Activated T-helper 1 cell treated with anti-CD3 and anti-CD28 coated beads, Interleukin-12 subunit alpha, Interleukin-12 subunit beta, Interleukin-2, Interleukin-4 antibody, amounts not matched to agents 30 ng/mL and 10 ng/mL and 1 ng/mL, durations not matched to agents 14 hours and 24 hours and 36 hours (primary cell): Measurements from ENCODE around the gene PCNX1. TPM values are rescaled to one million over a fixed set of nuclear protein-coding genes. Genes with fewer than 3 reads are reported as not detected.

Experiments used
- DNase-seq: peaks from one replicate; pipeline ENCODE4 v3.0.0; 2021; ENCODE audit warnings: low spot score
- H3K27ac Mint-ChIP-seq: one replicate; pipeline ENCODE4 v1.8.0; 2021; ENCODE audit warnings: mild to moderate bottlenecking, mixed read lengths
- H3K27me3 Mint-ChIP-seq: one replicate; pipeline ENCODE4 v1.8.0; 2022; ENCODE audit warnings: mild to moderate bottlenecking, moderate library complexity, mixed read lengths; ENCODE audit not compliant: insufficient read depth
- H3K36me3 Mint-ChIP-seq: one replicate; pipeline ENCODE4 v1.8.0; 2021; ENCODE audit warnings: low read depth, mixed read lengths
- H3K4me1 Mint-ChIP-seq: one replicate; pipeline ENCODE4 v1.8.0; 2021; ENCODE audit warnings: low read depth, mixed read lengths
- H3K4me3 Mint-ChIP-seq: one replicate; pipeline ENCODE4 v1.8.0; 2021; ENCODE audit warnings: mild to moderate bottlenecking, moderate library complexity, mixed read lengths
- H3K9me3 Mint-ChIP-seq: one replicate; pipeline ENCODE4 v1.8.0; 2021; ENCODE audit warnings: mixed read lengths
- intact Hi-C: fragments of 100-400 bp; cut with micrococcal nuclease; formaldehyde crosslinking; loops from one replicate; pipeline ENCODE4 v1.15.1; 2024
- total RNA-seq: library from RNA; stranded (reverse); gene quantifications from 2 replicates; pipeline ENCODE4 v1.2.3, GENCODE V29; 2022

The PCNX1 gene
- total RNA-seq, 1 donor from 2014 or later = 37.9 TPM

- H3K9me3 Mint-ChIP-seq = no peaks in the 10 kb centered on the region
- H3K27ac Mint-ChIP-seq = no peak overlapping the region
- H3K4me1 Mint-ChIP-seq = peaks cover 3% of the 10 kb centered on the region
- peak; percentile 12 for DNase-seq
- intact Hi-C loops = loop anchor here (1.0 kb wide), 2 partner anchors 649 to 751 kb away; no protein-coding TSS in a partner anchor
- no peak overlapping the region for H3K4me3 Mint-ChIP-seq
- no peaks in the 10 kb centered on the region for H3K27me3 Mint-ChIP-seq
- peaks cover 25% of the 10 kb centered on the region for H3K36me3 Mint-ChIP-seq
Measured at GRCh38 chr14:71103662-71104484, 196.6 kb downstream of the PCNX1 start.

- Mint-ChIP-seq H3K4me3 (no peak overlapping the region), H3K4me1 (peaks cover 3% of the 10 kb centered on the region), H3K27ac (no peak overlapping the region), H3K27me3 (no peaks in the 10 kb centered on the region), H3K36me3 (peaks cover 36% of the 10 kb centered on the region), H3K9me3 (no peaks in the 10 kb centered on the region)
- intact Hi-C loops = no loop called here
- no peak for DNase-seq
Measured at GRCh38 chr14:71105177-71105576, 197.9 kb downstream of the PCNX1 start.

- Mint-ChIP-seq H3K27ac (peak overlapping the region; percentile 40), H3K9me3 (no peaks in the 10 kb centered on the region), H3K27me3 (no peaks in the 10 kb centered on the region), H3K4me3 (no peak overlapping the region), H3K4me1 (peaks cover 3% of the 10 kb centered on the region), H3K36me3 (peaks cover 47% of the 10 kb centered on the region)
- intact Hi-C loops = no loop called here
- no peak for DNase-seq
Measured at GRCh38 chr14:71107921-71108320, 200.7 kb downstream of the PCNX1 start.

GRCh38 chr14:71108398-71109119, 201.3 kb downstream of the PCNX1 start:
- H3K27me3 Mint-ChIP-seq = no peaks in the 10 kb centered on the region
- H3K36me3 Mint-ChIP-seq = peaks cover 43% of the 10 kb centered on the region
- H3K4me1 Mint-ChIP-seq = peaks cover 3% of the 10 kb centered on the region
- no peak for DNase-seq
- no peaks in the 10 kb centered on the region for H3K9me3 Mint-ChIP-seq
- no peak overlapping the region for H3K4me3 Mint-ChIP-seq
- intact Hi-C loops = no loop called here
- no peak overlapping the region for H3K27ac Mint-ChIP-seq

- no peaks in the 10 kb centered on the region for H3K9me3 Mint-ChIP-seq
Measured at GRCh38 chr14:71113376-71113775, 206.1 kb downstream of the PCNX1 start.

GRCh38 chr14:71114565-71114964, 207.3 kb downstream of the PCNX1 start:
- H3K27me3 Mint-ChIP-seq = no peaks in the 10 kb centered on the region
- peaks cover 10% of the 10 kb centered on the region for H3K4me1 Mint-ChIP-seq
- H3K9me3 Mint-ChIP-seq = no peaks in the 10 kb centered on the region
- H3K27ac Mint-ChIP-seq = no peak overlapping the region
- intact Hi-C loops = no loop called here
- peaks cover 24% of the 10 kb centered on the region for H3K36me3 Mint-ChIP-seq
- no peak overlapping the region for H3K4me3 Mint-ChIP-seq
- DNase-seq = no peak

More at GRCh38 chr14:71113376-71113775, 206.1 kb downstream of the PCNX1 start:
- Mint-ChIP-seq H3K4me1 (peaks cover 2% of the 10 kb centered on the region), H3K36me3 (peaks cover 34% of the 10 kb centered on the region), H3K27ac (no peak overlapping the region), H3K4me3 (no peak overlapping the region), H3K27me3 (no peaks in the 10 kb centered on the region)
- intact Hi-C loops = no loop called here
- DNase-seq = no peak

- DNase-seq = no peak
- peaks cover 10% of the 10 kb centered on the region for H3K4me1 Mint-ChIP-seq
- peaks cover 18% of the 10 kb centered on the region for H3K36me3 Mint-ChIP-seq
- no peak overlapping the region for H3K27ac Mint-ChIP-seq
- intact Hi-C loops = no loop called here
- no peaks in the 10 kb centered on the region for H3K27me3 Mint-ChIP-seq
- no peaks in the 10 kb centered on the region for H3K9me3 Mint-ChIP-seq
- no peak overlapping the region for H3K4me3 Mint-ChIP-seq
Measured at GRCh38 chr14:71115306-71115705, 208.0 kb downstream of the PCNX1 start.

- Mint-ChIP-seq H3K9me3 (no peaks in the 10 kb centered on the region), H3K27me3 (no peaks in the 10 kb centered on the region), H3K4me3 (no peak overlapping the region), H3K4me1 (peaks cover 10% of the 10 kb centered on the region), H3K27ac (no peak overlapping the region), H3K36me3 (peaks cover 15% of the 10 kb centered on the region)
- no peak for DNase-seq
- intact Hi-C loops = no loop called here
Measured at GRCh38 chr14:71115821-71116567, 208.7 kb downstream of the PCNX1 start.

GRCh38 chr14:71116568-71117122, 209.4 kb downstream of the PCNX1 start:
- no peaks in the 10 kb centered on the region for H3K9me3 Mint-ChIP-seq
- peaks cover 11% of the 10 kb centered on the region for H3K36me3 Mint-ChIP-seq
- H3K27ac Mint-ChIP-seq = no peak overlapping the region
- intact Hi-C loops = no loop called here
- no peak overlapping the region for H3K4me3 Mint-ChIP-seq
- peaks cover 10% of the 10 kb centered on the region for H3K4me1 Mint-ChIP-seq
- DNase-seq = no peak
- no peaks in the 10 kb centered on the region for H3K27me3 Mint-ChIP-seq

GRCh38 chr14:71117839-71118743, 210.8 kb downstream of the PCNX1 start:
- peaks cover 6% of the 10 kb centered on the region for H3K36me3 Mint-ChIP-seq
- no peak for DNase-seq
- H3K4me1 Mint-ChIP-seq = peaks cover 10% of the 10 kb centered on the region
- H3K4me3 Mint-ChIP-seq = no peak overlapping the region
- no peaks in the 10 kb centered on the region for H3K9me3 Mint-ChIP-seq
- peak overlapping the region; percentile 2 for H3K27ac Mint-ChIP-seq
- no peaks in the 10 kb centered on the region for H3K27me3 Mint-ChIP-seq
- intact Hi-C loops = no loop called here

GRCh38 chr14:71119075-71119474, 211.8 kb downstream of the PCNX1 start:
- Mint-ChIP-seq H3K27me3 (no peaks in the 10 kb centered on the region), H3K9me3 (no peaks in the 10 kb centered on the region), H3K27ac (no peak overlapping the region), H3K4me1 (peaks cover 10% of the 10 kb centered on the region), H3K4me3 (no peak overlapping the region), H3K36me3 (peaks cover 4% of the 10 kb centered on the region)
- intact Hi-C loops = no loop called here
- DNase-seq = no peak

- DNase-seq = no peak
- H3K4me3 Mint-ChIP-seq = no peak overlapping the region
- intact Hi-C loops = no loop called here
- peaks cover 1% of the 10 kb centered on the region for H3K36me3 Mint-ChIP-seq
- no peaks in the 10 kb centered on the region for H3K9me3 Mint-ChIP-seq
- no peaks in the 10 kb centered on the region for H3K27me3 Mint-ChIP-seq
- H3K27ac Mint-ChIP-seq = no peak overlapping the region
- H3K4me1 Mint-ChIP-seq = peaks cover 10% of the 10 kb centered on the region
Measured at GRCh38 chr14:71119832-71120231, 212.6 kb downstream of the PCNX1 start.
